Progenitor cell of endocrine pancreas (in vitro differentiated cells): ENCODE measurements around the gene RAET1G. TPM values are rescaled to one million over a fixed set of nuclear protein-coding genes. Genes with fewer than 3 reads are reported as not detected.
"Not testable (repeated sequence)": the region's sequence is repeated elsewhere in the genome, so short reads cannot be mapped to it uniquely, and the experiment has no call there.

Experiments used
- DNase-seq: peaks from one replicate; pipeline ENCODE4 v3.0.0; 2021; ENCODE audit warnings: low spot score; ENCODE audit not compliant: unreplicated experiment
- H3K27ac Mint-ChIP-seq: 2 replicates; pipeline ENCODE4 v1.8.0; 2021; ENCODE audit warnings: mild to moderate bottlenecking, moderate library complexity, mixed read lengths
- H3K27me3 Mint-ChIP-seq: 2 replicates; pipeline ENCODE4 v1.8.0; 2021; ENCODE audit warnings: mixed read lengths
- H3K36me3 Mint-ChIP-seq: 2 replicates; pipeline ENCODE4 v1.8.0; 2022; ENCODE audit warnings: mixed read lengths; ENCODE audit not compliant: insufficient read depth
- H3K4me1 Mint-ChIP-seq: 2 replicates; pipeline ENCODE4 v1.8.0; 2021; ENCODE audit warnings: low read depth, mixed read lengths
- H3K4me3 Mint-ChIP-seq: 2 replicates; pipeline ENCODE4 v1.8.0; 2021; ENCODE audit warnings: low read depth, mild to moderate bottlenecking, moderate library complexity, mixed read lengths
- H3K9me3 Mint-ChIP-seq: 2 replicates; pipeline ENCODE4 v1.8.0; 2021; ENCODE audit warnings: low read depth, mixed read lengths
- CTCF ChIP-seq: fragments of 200-600 bp; sonication (generic); IDR thresholded peaks from one replicate; pipeline ENCODE4 v1.5.0; 2021; ENCODE audit warnings: antibody characterized with exemption, mild to moderate bottlenecking; ENCODE audit not compliant: unreplicated experiment
- long read RNA-seq: library from polyadenylated mRNA; unstranded; transcript quantifications from one replicate; pipeline ENCODE4 v2.0.0, GENCODE V29; 2020
- total RNA-seq: library from RNA; stranded (reverse); gene quantifications from 2 replicates; pipeline ENCODE4 v1.2.1, GENCODE V29; 2021

The RAET1G gene, protein sequence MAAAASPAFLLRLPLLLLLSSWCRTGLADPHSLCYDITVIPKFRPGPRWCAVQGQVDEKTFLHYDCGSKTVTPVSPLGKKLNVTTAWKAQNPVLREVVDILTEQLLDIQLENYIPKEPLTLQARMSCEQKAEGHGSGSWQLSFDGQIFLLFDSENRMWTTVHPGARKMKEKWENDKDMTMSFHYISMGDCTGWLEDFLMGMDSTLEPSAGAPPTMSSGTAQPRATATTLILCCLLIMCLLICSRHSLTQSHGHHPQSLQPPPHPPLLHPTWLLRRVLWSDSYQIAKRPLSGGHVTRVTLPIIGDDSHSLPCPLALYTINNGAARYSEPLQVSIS
- total RNA-seq = not detected in 2 replicates
- long read RNA-seq = 0 reads

GRCh38 chr6:149922642-149923326 lies at the start of gene RAET1G:
Gene RAET1G (minus strand): TSS chr6:149923121. CDS start chr6:149923010, 111 bp downstream.
- H3K36me3 Mint-ChIP-seq = no peaks in the 10 kb centered on the region
- peaks cover 7% of the 10 kb centered on the region for H3K4me1 Mint-ChIP-seq
- peak within 1 kb of the TSS; percentile 85 for H3K27ac Mint-ChIP-seq
- peaks cover 90% of the 10 kb centered on the region for H3K27me3 Mint-ChIP-seq
- TF ChIP-seq CTCF = no peak
- no peaks in the 10 kb centered on the region for H3K9me3 Mint-ChIP-seq
- peak within 1 kb of the TSS; percentile 68 for H3K4me3 Mint-ChIP-seq
- peak; percentile 60 for DNase-seq

- no peak for TF ChIP-seq CTCF
- Mint-ChIP-seq H3K9me3 (no peaks in the 10 kb centered on the region), H3K4me1 (peaks cover 5% of the 10 kb centered on the region), H3K27ac (no peak overlapping the region), H3K36me3 (no peaks in the 10 kb centered on the region), H3K27me3 (peaks cover 93% of the 10 kb centered on the region), H3K4me3 (no peak overlapping the region)
- DNase-seq = no peak
These were observed 46.7 kb upstream of the RAET1G start for GRCh38 chr6:149969635-149970034.

GRCh38 chr6:149968909-149969308 lies 46.0 kb upstream of the RAET1G start:
- Mint-ChIP-seq H3K27me3 (peaks cover 93% of the 10 kb centered on the region), H3K4me1 (peaks cover 10% of the 10 kb centered on the region)
- DNase-seq, H3K4me3 Mint-ChIP-seq, H3K9me3 Mint-ChIP-seq, H3K36me3 Mint-ChIP-seq, H3K27ac Mint-ChIP-seq: not testable (repeated sequence)

- peaks cover 12% of the 10 kb centered on the region for H3K4me1 Mint-ChIP-seq
- H3K4me3 Mint-ChIP-seq = not testable (repeated sequence)
- H3K27me3 Mint-ChIP-seq = peaks cover 95% of the 10 kb centered on the region
These were observed 45.1 kb upstream of the RAET1G start for GRCh38 chr6:149967999-149968398.

DNA sequence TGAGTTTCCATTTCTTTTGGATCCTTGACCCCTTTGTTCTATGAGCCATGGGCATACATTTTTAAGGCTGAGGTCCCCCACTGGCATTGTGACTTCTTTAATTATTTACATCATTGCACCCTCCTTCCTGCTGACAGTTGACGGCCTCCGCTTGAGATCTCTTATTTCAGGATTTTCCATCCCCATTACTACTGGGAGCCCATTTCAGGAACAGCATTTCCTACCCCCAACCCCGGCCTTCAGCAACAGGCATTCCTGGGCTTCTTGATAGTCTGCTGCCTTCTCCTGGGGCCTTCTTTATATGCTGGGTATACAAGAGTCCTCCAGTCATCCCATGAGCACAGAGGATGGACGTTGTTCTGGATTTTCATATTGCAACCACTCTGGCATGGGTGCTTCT lies 44.7 kb upstream of the RAET1G start:
- Mint-ChIP-seq H3K27ac (no peak overlapping the region), H3K4me1 (peaks cover 12% of the 10 kb centered on the region), H3K9me3 (no peaks in the 10 kb centered on the region), H3K27me3 (peaks cover 95% of the 10 kb centered on the region), H3K4me3 (no peak overlapping the region), H3K36me3 (no peaks in the 10 kb centered on the region)
- DNase-seq = no peak
- no peak for TF ChIP-seq CTCF

More at GRCh38 chr6:149967999-149968398, 45.1 kb upstream of the RAET1G start:
- H3K36me3 Mint-ChIP-seq, DNase-seq, H3K9me3 Mint-ChIP-seq, H3K27ac Mint-ChIP-seq: not testable (repeated sequence)

DNA sequence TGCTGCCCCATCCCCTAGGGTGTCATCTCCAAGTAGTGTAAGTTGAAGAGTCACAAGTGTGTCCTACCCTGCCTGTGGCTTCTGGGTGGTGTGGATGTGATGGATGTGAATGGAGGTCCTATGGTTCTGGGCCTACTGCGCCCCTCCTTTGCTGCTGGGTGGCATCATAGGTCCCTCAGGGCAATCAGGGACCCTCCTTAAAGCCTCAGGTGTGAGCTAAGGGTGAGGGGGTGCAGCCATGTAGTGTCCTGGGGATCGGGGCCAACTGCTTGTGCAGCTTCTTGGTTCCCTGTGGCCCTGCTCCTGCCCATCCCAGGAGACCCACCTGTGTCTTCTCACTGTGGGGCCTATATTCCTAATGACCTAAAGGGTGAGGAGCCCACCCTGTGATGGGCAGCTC lies 43.4 kb upstream of the RAET1G start:
- Mint-ChIP-seq H3K27me3 (peaks cover 98% of the 10 kb centered on the region), H3K4me3 (peak overlapping the region; percentile 5), H3K4me1 (peaks cover 12% of the 10 kb centered on the region)
- not testable (repeated sequence) for H3K36me3 Mint-ChIP-seq, DNase-seq, H3K9me3 Mint-ChIP-seq, H3K27ac Mint-ChIP-seq
